GM12873 (cell line): ENCODE results near the gene EMILIN1.

Experiments used
- CTCF ChIP-seq: IDR thresholded peaks from 2 replicates; pipeline ENCODE4 v1.5.1; 2012; ENCODE audit warnings: low read depth, mild to moderate bottlenecking, moderate library complexity, low read length, control low read depth; ENCODE audit not compliant: insufficient read depth; ENCODE audit errors: missing control alignments

Gene EMILIN1

GRCh38 chr2:27131429-27131828, 53.0 kb downstream of the EMILIN1 start:
- TF ChIP-seq CTCF, result no peak

DNA sequence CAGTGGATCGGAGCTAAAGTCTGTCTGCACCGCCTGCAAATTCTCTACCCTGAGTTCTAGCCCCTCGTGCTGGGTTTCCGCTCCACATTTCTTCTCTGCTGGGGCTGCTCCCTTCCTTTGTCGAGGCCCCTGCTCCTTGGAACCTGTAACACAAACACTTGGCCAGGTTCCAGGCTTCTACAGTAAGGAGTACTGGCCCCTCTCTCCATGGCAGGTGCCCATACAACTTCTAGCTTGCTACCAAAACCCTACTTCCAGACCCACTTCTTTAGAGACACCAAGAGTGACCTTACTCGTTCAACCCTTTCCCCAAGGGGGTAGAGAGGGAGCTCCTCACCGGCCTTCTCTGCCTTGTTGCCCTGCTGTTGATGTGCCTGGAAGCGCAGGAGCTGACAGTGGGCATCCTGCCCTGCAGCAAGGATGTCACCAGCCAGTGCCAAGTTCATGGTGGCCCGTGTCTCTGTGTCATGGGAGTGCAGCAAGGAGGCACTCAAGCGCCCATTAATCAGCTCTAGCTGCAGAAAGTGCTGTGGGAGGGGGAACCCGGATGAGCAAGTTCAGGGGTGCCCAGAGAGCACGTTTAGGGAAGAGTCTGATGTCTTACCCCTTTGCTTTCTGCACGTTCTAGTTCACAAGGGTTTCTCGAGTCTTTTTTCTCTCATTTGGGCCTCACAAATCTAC, 54.9 kb downstream of the EMILIN1 start:
- TF ChIP-seq CTCF, result no peak

DNA sequence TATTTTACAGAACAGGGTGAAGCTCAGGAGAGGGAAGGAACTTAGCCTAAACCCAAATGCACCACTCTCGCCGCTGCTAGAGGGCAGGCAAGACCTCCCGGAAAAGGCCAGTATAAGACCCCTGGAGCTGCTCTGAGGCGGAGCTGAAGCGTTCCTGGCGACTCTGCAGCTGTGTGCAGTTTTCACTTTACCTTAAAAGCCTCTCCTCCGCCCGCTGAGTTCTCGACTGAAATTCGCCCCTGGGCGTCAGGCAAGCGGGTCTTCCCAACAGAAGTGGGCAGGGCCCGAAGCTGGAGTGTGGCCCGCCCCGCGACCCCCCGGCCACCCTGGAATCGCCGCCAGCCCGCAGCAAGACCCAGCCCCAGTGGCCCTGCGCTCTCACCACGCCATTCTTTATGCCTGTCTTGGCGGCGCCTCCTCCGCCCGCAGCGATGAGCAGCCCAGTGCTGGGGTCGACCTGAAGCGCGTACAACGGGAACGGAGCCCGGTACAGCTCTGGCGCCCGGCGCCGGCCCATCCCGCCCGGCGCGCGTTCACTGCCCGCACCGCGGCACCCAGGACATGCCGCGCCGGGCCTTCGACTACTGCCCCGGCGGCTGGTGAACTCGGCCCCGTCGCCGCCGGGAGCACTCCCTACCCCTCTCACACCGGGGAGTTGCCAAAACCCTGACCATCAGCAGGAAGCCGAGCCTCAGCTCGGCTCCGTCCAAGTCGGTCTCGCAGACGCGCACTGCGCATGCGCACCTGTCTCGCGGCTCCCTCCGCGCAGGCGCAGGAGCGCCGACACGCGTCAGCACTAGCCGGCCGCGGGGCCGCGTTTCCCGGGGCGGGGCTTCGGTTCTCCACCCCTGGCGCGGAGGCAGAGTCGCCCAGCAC, 55.7 kb downstream of the EMILIN1 start, which contains the start of gene PREB:
PREB (minus strand) TSS at position 732 of the 876 bp plus-strand sequence; CDS start at position 517, 215 bp downstream.
- peak; percentile 53 for TF ChIP-seq CTCF

DNA sequence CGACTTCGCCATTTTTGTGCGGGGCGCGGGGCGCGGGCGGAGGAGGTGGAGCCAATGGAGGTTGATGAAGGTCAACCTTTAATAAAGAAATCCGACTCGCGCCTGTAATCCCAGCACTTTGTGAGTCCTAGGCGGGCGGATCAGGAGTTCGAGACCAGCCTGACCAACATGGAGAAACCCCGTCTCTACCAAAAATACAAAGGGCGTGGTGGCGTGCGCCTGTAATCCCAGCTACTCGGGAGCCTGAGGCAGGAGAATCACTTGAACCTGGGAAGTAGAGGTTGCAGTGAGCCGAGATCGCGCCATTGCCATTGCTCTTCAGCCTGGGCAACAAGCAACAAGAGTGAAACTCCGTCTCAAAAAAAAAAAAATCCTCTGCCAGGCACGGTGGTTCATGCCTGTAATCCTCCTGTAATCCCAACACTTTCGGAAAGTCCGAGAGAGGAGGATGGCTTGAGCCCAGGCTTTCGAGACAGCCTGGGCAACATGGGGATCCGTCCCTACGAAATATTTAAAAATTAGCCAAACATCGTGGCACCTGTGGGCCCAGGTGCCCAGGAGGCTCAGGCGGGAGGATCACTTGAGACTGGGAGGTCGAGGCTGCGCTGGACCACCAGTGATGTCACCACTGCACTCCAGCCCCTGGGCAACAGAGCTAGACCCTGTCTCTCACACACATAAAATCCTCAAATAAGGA, 56.5 kb downstream of the EMILIN1 start:
- no peak for TF ChIP-seq CTCF

DNA sequence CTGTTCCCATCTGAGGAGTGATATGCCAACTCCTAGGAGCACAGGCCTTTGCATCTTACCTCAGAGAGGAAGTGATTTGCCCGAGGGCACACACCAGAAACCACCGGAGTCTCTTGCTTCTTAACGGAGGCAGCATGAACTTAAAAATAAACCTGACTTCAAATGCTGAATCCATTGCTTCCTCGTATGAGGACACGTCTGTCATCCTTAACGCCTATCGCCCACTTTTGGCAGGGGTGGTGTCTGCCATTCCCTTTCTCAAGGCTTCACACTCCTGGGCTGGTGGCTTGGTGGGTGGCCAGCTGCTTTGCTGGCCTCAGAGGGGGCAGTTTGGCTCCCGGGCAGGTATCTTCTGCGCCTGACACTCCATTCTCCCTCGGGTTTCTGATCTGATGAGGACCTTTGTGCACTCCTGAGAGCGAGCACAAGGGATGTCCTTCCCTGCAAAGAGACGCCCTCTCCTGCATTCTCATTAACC, 57.1 kb downstream of the EMILIN1 start:
- TF ChIP-seq CTCF, result no peak
